ENCODE results near the gene TMEM63B. TPM values are rescaled to one million over a fixed set of nuclear protein-coding genes. Genes with fewer than 3 reads are reported as not detected.
"Not testable (repeated sequence)": the region's sequence is repeated elsewhere in the genome, so short reads cannot be mapped to it uniquely, and the experiment has no call there.

Gene TMEM63B
- total and polyA plus RNA-seq, 8 donors: 5.5 to 90.6 (median 21.5) TPM

- no peak for DNase-seq
- no peak overlapping the region for H3K4me3 ChIP-seq
- no peaks in the 10 kb centered on the region for H3K9me3 ChIP-seq
- no peaks in the 10 kb centered on the region for H3K27me3 ChIP-seq
- H3K36me3 ChIP-seq: peaks cover 0 to 14% (median 7%) of the 10 kb centered on the region in 4 donors
- H3K27ac ChIP-seq: no peak overlapping the region
- TF ChIP-seq POLR2A (IDR thresholded peaks at IDR 0.05) (no peak), CTCF (IDR thresholded peaks at IDR 0.05) (no peak), EP300 (IDR thresholded peaks at IDR 0.05) (no peak), POLR2AphosphoS5 (IDR thresholded peaks at IDR 0.05) (no peak)
- H3K4me1 ChIP-seq: peaks cover 5 to 24% (median 6%) of the 10 kb centered on the region in 4 donors
- intact Hi-C loops (cut with DNase I; ENCODE audit: low total_unique reads): no loop called here
- 69 to 81% (median 71%) methylated on average over 7 of the region's 7 CpGs for WGBS, 5 donors
These were observed 35.1 kb upstream of the TMEM63B start for GRCh38 chr6:44091981-44092884.

- H3K27me3 ChIP-seq: no peaks in the 10 kb centered on the region
- no peak for DNase-seq
- H3K4me1 ChIP-seq: peaks cover 5 to 22% (median 6%) of the 10 kb centered on the region in 4 donors
- intact Hi-C loops (cut with DNase I; ENCODE audit: low total_unique reads): no loop called here
- no peak overlapping the region for H3K27ac ChIP-seq
- H3K9me3 ChIP-seq: no peaks in the 10 kb centered on the region
- WGBS, 5 donors: 80 to 93% (median 90%) methylated on average over 5 of the region's 5 CpGs
- no peak for TF ChIP-seq CTCF (IDR thresholded peaks at IDR 0.05)
- TF ChIP-seq POLR2AphosphoS5 (IDR thresholded peaks at IDR 0.05): no peak
- no peak for TF ChIP-seq POLR2A (IDR thresholded peaks at IDR 0.05)
- TF ChIP-seq EP300 (IDR thresholded peaks at IDR 0.05): no peak
- peaks cover 0 to 14% (median 7%) of the 10 kb centered on the region in 4 donors for H3K36me3 ChIP-seq
- no peak overlapping the region for H3K4me3 ChIP-seq
These were observed 34.3 kb upstream of the TMEM63B start for GRCh38 chr6:44093066-44093465.

GRCh38 chr6:44093750-44094402 lies 33.5 kb upstream of the TMEM63B start:
- WGBS, 5 donors: 81 to 92% (median 82%) methylated on average over 6 of the region's 6 CpGs
- TF ChIP-seq CTCF (IDR thresholded peaks at IDR 0.05): no peak
- H3K27ac ChIP-seq: no peak overlapping the region
- H3K4me1 ChIP-seq: peaks cover 5 to 22% (median 6%) of the 10 kb centered on the region in 4 donors
- H3K36me3 ChIP-seq: peaks cover 0 to 14% (median 7%) of the 10 kb centered on the region in 4 donors
- no peaks in the 10 kb centered on the region for H3K27me3 ChIP-seq
- DNase-seq: no peak
- intact Hi-C loops (cut with DNase I; ENCODE audit: low total_unique reads): no loop called here
- H3K9me3 ChIP-seq: no peaks in the 10 kb centered on the region
- no peak overlapping the region for H3K4me3 ChIP-seq

- TF ChIP-seq POLR2AphosphoS5 (IDR thresholded peaks at IDR 0.05): no peak
- no peak for TF ChIP-seq POLR2A (IDR thresholded peaks at IDR 0.05)
- TF ChIP-seq EP300 (IDR thresholded peaks at IDR 0.05): no peak
- no peak for TF ChIP-seq CTCF (IDR thresholded peaks at IDR 0.05)
- 50 to 63% (median 59%) methylated on average over 10 of the region's 10 CpGs for WGBS, 5 donors
These were observed 32.7 kb upstream of the TMEM63B start for GRCh38 chr6:44094403-44095242.

GRCh38 chr6:44095243-44095623 lies 32.1 kb upstream of the TMEM63B start:
- intact Hi-C loops (cut with DNase I; ENCODE audit: low total_unique reads): loop anchor here (5.0 kb wide), 1 partner anchor 57 kb away; no protein-coding TSS in a partner anchor
- H3K27ac ChIP-seq: peak overlapping the region in 3 of 5 donors; percentile 28 to 49 (median 30)
- 67 to 76% (median 71%) methylated on average over 3 to 6 of the region's 6 CpGs for WGBS, 5 donors

More at GRCh38 chr6:44094403-44095242, 32.7 kb upstream of the TMEM63B start:
- Histone ChIP-seq H3K27me3 (no peaks in the 10 kb centered on the region), H3K4me1 (peaks cover 5 to 22% (median 6%) of the 10 kb centered on the region in 4 donors), H3K36me3 (peaks cover 0 to 14% (median 4%) of the 10 kb centered on the region in 4 donors), H3K9me3 (no peaks in the 10 kb centered on the region), H3K27ac (peak overlapping the region in 3 of 5 donors; percentile 28 to 49 (median 30)), H3K4me3 (no peak overlapping the region)
- intact Hi-C loops (cut with DNase I; ENCODE audit: low total_unique reads): loop anchor here (5.0 kb wide), 1 partner anchor 58 kb away; no protein-coding TSS in a partner anchor
- DNase-seq: peak in 1 of 2 donors; percentile 83

More at GRCh38 chr6:44095243-44095623, 32.1 kb upstream of the TMEM63B start:
- not testable (repeated sequence) for H3K27me3 ChIP-seq, H3K9me3 ChIP-seq, H3K4me3 ChIP-seq, DNase-seq
- Histone ChIP-seq H3K4me1 (peaks cover 5 to 22% (median 7%) of the 10 kb centered on the region in 4 donors), H3K36me3 (peaks cover 0 to 14% (median 8%) of the 10 kb centered on the region in 4 donors)
